Motor neuron (in vitro differentiated cells): ENCODE data around the gene PICK1. TPM values are rescaled to one million over a fixed set of nuclear protein-coding genes. Genes with fewer than 3 reads are reported as not detected.
A peak's percentile ranks its signal among the peaks of the same experiment; 100 is the strongest.

Experiments used
- ATAC-seq, 8 experiments: fragments of 200-7000 bp; cut with Tn5 transposase; replicated peaks in 6 of 8; 2 replicates each; pipeline ENCODE4 v1.8.0; 2021; ENCODE audit warnings: mild to moderate bottlenecking in 8 of 8, moderate library complexity in 8 of 8
- H3K27ac ChIP-seq, 2 donors: fragments of 250-450 bp; sonication (Bioruptor Pico); 2 replicates each; pipeline ENCODE4 v1.9.0; 2021; ENCODE audit warnings: antibody characterized with exemption in 2 of 2, mild to moderate bottlenecking in 2 of 2, moderate library complexity in 1 of 2
- H3K4me1 ChIP-seq, 2 donors: fragments of 250-450 bp; sonication (Bioruptor Pico); replicated peaks in 1 of 2; 2 replicates each; pipeline ENCODE4 v1.6.1; 2021; ENCODE audit warnings: antibody characterized with exemption in 2 of 2, mild to moderate bottlenecking in 2 of 2, moderate library complexity in 1 of 2
- H3K4me3 ChIP-seq, 5 donors: fragments of 250-450 bp; sonication (Bioruptor Pico); 2 replicates each; pipeline ENCODE4 v1.9.0; 2021; ENCODE audit warnings: antibody characterized with exemption in 5 of 5, mild to moderate bottlenecking in 5 of 5, moderate library complexity in 4 of 5
- WGBS, 10 experiments: fragments of 450-650 bp; shearing (Covaris generic); methylation state at CpG; one replicate each; pipeline ENCODE4 v1.0.0; 2022; 5-methylcytosine and 5-hydroxymethylcytosine counted together
- in situ Hi-C, 9 experiments: fragments of 400-800 bp; cut with MboI; loops; one replicate each; pipeline ENCODE4 v1.15.0; 2021; ENCODE audit warnings: low sequenced_read_pairs in 9 of 9, low pct_unique_long_range_greater_than_20kb in 2 of 9; ENCODE audit not compliant: unreplicated experiment in 9 of 9
- total RNA-seq, 8 experiments: library from RNA; unstranded; fragments of 300-600 nt; gene quantifications; 2 replicates each; pipeline versions ENCODE4 v1.2.3 to v1.2.4, GENCODE V29; 2022

PICK1 gene
- total RNA-seq, 8 experiments from 2014 or later = 15.2 to 36.7 (median 24.7) TPM

DNA sequence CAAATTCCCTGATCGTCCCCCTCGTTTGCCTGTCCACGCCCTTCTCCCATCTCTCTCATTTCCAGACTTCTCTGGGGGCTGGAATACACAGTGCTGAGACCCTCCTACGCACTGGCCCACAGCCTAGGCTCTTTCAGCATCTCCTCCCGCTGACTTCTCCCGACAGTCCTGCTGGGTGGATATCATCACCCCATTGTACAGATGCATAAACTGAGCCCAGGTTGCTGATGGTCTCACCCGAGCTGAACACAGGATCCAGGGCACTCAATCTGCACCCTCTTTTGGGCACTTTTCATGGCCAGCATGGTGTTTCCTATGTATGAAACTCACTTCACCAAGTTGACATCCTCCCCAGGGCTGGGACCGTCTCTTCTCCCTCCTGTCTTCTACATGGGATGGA lies 31.7 kb upstream of the PICK1 start:
- Histone ChIP-seq H3K4me1 (peaks cover 16 to 23% of the 10 kb centered on the region in 2 donors), H3K4me3 (no peak overlapping the region), H3K27ac (no peak overlapping the region)
- no peak for ATAC-seq
- in situ Hi-C loops = no loop called here
- 46 to 100% (median 93%) methylated on average over 1 to 6 of the region's 8 CpGs; no CpG with 5 or more reads in 6 of the 10 experiments for WGBS, 10 experiments

DNA sequence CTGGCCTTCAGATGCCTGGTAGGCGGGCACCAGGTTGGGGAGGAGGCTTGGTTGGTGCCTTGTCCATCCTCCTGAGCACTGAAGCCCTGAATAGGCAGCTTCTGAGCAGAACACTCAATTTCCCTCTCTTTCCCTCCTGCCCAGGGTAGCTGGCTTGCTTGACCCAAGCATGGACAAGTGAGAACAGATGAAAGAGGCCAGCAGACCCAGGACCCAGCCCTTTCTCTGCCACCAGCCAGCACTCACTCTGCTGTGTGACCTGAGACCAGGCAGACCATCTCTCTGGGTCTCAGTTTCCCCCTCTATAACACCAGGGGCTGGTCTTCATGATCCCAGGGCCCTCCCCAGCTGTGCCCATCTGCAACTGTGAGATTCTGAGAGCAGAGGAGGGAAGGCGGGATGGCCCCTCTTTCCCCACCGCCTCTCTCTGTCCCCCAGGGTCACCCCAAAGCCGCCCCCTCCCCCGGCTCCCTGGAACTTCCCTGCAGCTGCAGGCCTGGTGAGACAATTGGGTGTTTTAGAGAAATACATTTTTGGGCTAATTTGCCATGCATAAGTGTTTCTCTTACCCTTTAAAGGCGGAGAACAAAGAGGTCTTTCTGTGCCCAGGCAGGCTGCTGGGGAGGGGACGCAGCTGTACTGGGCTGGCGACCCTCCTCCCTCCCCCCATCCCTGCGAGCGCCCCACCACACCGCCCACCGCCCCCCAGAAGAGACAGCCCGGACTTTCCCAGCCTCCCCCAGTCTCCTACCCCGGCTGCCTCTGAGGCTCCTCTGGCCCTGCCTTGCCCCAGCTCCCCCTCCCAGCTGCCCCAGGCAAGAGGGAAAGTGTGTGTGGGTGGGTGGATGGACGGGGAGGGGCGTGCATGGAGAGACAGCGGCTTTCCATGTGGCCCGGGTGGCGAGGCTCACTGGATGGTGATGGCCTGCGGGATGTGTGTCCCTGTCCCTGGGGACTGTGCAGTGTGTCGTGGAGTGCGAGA lies 30.8 kb upstream of the PICK1 start:
- 60 to 100% (median 100%) methylated on average over 1 of the region's 22 CpGs; no CpG with 5 or more reads in 7 of the 10 experiments for WGBS, 10 experiments
- peak; percentile 9 to 72 (median 50) for ATAC-seq
- peaks cover 25 to 32% of the 10 kb centered on the region in 2 donors for H3K4me1 ChIP-seq
- in situ Hi-C loops = no loop called here
- no peak overlapping the region for H3K27ac ChIP-seq
- H3K4me3 ChIP-seq = no peak overlapping the region

- peaks cover 34 to 36% of the 10 kb centered on the region in 2 donors for H3K4me1 ChIP-seq
- ATAC-seq = no peak
- 100% methylated on average over 1 to 2 of the region's 9 CpGs; no CpG with 5 or more reads in 7 of the 10 experiments for WGBS, 10 experiments
- in situ Hi-C loops = no loop called here
- H3K27ac ChIP-seq = no peak overlapping the region
- no peak overlapping the region for H3K4me3 ChIP-seq
These were observed 29.7 kb upstream of the PICK1 start for GRCh38 chr22:38027487-38027886.

DNA sequence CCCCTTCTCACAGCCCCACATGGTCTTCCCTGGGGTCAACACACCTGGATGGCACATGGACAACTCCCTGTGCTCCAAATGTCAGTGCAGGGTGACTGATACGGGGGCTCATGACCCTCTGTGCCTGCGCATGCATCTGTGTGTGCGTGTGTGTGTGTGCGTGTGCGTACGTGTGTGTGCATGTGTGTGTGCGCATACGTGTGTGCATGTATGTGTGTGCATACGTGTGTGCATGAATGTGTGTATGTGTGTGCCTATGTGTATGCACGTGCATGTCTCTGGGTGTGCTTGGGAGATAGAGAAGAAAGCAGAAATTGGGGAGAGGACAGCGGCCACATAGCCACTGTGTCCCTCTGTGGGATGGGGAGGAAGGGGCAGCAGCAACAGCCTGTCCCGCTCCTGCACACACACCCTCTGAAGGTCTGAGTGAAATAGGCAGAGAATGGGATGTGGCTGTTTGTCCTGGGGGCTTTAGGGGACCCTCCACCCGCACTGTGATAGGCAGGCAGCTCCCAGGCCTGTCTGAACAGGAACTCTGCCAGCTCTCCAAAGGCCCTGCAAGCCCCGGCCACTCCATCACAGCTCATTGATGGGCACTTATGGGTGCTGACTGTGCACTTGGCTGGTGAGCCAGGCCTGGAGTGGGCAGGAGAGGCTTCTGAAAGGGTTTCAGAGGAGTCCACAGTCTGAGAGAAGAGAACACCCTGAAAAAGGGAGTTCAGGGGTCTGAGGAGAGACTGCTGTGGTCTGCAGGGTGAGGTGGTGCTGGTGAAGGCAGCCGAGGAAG lies 28.7 kb upstream of the PICK1 start:
- Histone ChIP-seq H3K4me1 (peaks cover 45 to 47% of the 10 kb centered on the region in 2 donors), H3K4me3 (no peak overlapping the region), H3K27ac (no peak overlapping the region)
- WGBS, 10 experiments = 63 to 100% (median 88%) methylated on average over 1 to 9 of the region's 15 CpGs; no CpG with 5 or more reads in 4 of the 10 experiments
- no peak for ATAC-seq
- in situ Hi-C loops = no loop called here

DNA sequence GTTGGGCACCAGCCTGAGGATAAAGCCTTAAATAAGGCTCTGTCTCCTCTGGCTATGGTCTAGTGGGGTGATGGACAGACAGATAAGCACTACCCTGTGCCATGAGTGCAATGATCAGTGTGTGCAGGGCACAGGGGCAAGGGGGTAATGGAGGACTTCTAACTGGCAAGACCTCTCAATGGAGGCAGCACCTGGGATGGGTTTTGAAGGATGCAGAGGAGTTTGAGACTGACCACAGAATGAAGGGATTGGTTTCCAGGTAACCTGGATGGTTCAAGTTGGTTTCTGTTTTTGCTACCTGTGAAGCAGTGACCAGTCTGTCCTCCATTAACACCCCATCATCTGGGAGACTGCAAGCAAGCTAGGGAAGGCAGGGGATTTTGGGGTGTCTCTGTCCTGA lies 27.8 kb upstream of the PICK1 start:
- Histone ChIP-seq H3K27ac (peak overlapping the region in 1 of 2 donors; percentile 75), H3K4me3 (no peak overlapping the region), H3K4me1 (peaks cover 53 to 55% of the 10 kb centered on the region in 2 donors)
- ATAC-seq = no peak
- in situ Hi-C loops = no loop called here

GRCh38 chr22:38029901-38030300 lies 27.3 kb upstream of the PICK1 start:
- peaks cover 54 to 59% of the 10 kb centered on the region in 2 donors for H3K4me1 ChIP-seq
- no peak for ATAC-seq
- 44 to 100% (median 80%) methylated on average over 1 to 3 of the region's 5 CpGs; no CpG with 5 or more reads in 5 of the 10 experiments for WGBS, 10 experiments
- no peak overlapping the region for H3K4me3 ChIP-seq
- peak overlapping the region; percentile 39 to 75 for H3K27ac ChIP-seq
- in situ Hi-C loops = no loop called here

DNA sequence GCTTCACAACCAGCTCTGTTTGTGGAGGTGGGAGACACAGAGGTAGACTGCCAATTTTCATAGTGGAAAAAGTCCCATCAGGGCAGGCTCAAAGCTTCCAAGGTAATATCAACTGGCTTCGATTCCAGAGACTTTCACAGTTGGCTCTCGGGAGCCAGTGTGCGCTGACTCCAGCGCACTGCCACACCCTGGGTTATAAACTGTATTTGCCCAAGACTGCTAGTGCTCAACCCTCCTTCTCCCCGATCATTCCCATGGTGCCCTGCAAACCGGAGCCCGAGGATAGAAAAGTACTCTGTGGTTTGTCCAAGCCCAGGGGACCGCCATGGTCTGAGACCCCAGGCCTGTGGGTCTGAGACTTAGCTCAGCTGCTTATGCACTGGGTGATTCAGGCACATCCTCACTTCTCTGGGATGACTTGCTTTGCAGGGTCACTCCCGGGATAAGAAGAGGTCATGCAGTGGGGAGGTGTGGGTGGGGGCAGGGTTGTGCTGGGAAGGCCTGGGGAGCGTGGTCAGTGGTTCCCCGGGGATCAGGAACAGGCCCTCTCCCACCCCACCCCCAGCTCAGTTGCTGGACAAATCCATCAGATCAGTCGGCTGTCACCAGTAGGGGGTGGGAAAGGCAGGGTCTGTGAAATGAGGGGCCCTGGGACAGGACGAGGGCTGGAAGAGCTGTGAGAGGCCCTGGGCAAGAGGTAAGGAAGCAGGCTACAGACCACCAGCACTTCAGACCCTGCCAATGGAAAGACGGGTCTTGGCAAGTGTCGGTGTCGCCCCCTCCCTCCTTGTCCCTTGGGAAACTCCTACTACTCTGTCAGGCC lies 26.7 kb upstream of the PICK1 start:
- Histone ChIP-seq H3K4me3 (no peak overlapping the region), H3K4me1 (peaks cover 54 to 59% of the 10 kb centered on the region in 2 donors)
- ATAC-seq = peak in 5 of 8 experiments; percentile 9 to 28 (median 23)

DNA sequence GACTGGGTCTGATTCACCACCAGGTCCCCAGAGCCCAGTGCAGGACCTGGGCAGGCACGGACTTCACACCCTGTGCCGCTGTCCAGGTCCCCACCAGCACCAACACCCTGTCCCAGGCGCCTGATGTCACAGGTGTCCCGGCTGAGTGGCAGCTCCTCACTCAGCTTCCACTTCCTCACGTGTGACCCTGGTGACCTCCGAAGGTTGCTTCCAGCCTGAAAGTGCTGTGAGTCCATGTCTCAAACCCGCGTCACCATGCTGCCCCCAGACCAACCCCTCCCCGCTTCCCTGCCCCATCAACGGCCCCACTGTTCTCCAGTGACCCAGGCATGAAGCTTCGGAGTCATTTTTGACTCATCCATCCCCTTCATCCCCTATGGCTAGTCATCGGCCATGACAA lies 25.7 kb upstream of the PICK1 start:
- H3K27ac ChIP-seq = peak overlapping the region in 1 of 2 donors; percentile 75
- in situ Hi-C loops = no loop called here
- ATAC-seq = no peak
- H3K4me3 ChIP-seq = no peak overlapping the region
- 78 to 100% (median 93%) methylated on average over 1 to 3 of the region's 12 CpGs; no CpG with 5 or more reads in 6 of the 10 experiments for WGBS, 10 experiments
- H3K4me1 ChIP-seq = peaks cover 51 to 56% of the 10 kb centered on the region in 2 donors

More for the DNA sequence above, 26.7 kb upstream of the PICK1 start:
- in situ Hi-C loops = no loop called here
- WGBS, 10 experiments = 0 to 100% (median 68%) methylated on average over 1 to 7 of the region's 16 CpGs; no CpG with 5 or more reads in 4 of the 10 experiments
- H3K27ac ChIP-seq = peak overlapping the region; percentile 39 to 75

- Histone ChIP-seq H3K27ac (peak overlapping the region; percentile 70 to 75), H3K4me1 (peaks cover 46 to 49% of the 10 kb centered on the region in 2 donors), H3K4me3 (no peak overlapping the region)
- peak in 7 of 8 experiments; percentile 4 to 77 (median 60) for ATAC-seq
- 39 to 100% (median 73%) methylated on average over 1 to 7 of the region's 19 CpGs; no CpG with 5 or more reads in 1 of the 10 experiments for WGBS, 10 experiments
- in situ Hi-C loops = no loop called here
These were observed 24.3 kb upstream of the PICK1 start for GRCh38 chr22:38032681-38033521.

- peak overlapping the region; percentile 70 to 75 for H3K27ac ChIP-seq
- peak in 4 of 8 experiments; percentile 6 to 57 (median 40) for ATAC-seq
- peaks cover 46 to 49% of the 10 kb centered on the region in 2 donors for H3K4me1 ChIP-seq
- in situ Hi-C loops = no loop called here
- WGBS, 10 experiments = 40 to 100% (median 59%) methylated on average over 1 to 3 of the region's 27 CpGs; no CpG with 5 or more reads in 6 of the 10 experiments
- no peak overlapping the region for H3K4me3 ChIP-seq
These were observed 23.5 kb upstream of the PICK1 start for GRCh38 chr22:38033522-38034277.

- in situ Hi-C loops = no loop called here
- WGBS, 10 experiments = 0 to 100% (median 27%) methylated on average over 1 to 7 of the region's 15 CpGs; no CpG with 5 or more reads in 2 of the 10 experiments
- Histone ChIP-seq H3K4me1 (peaks cover 46 to 49% of the 10 kb centered on the region in 2 donors), H3K4me3 (no peak overlapping the region), H3K27ac (peak overlapping the region in 1 of 2 donors; percentile 75)
- peak; percentile 21 to 93 (median 39) for ATAC-seq
These were observed 22.8 kb upstream of the PICK1 start for GRCh38 chr22:38034278-38034882.
